T-helper 9 cell (primary cell): Measurements from ENCODE around the gene SDCCAG8.

Experiments
- DNase-seq: peaks from one replicate; pipeline ENCODE4 v3.0.0-alpha.2; 2020

Gene SDCCAG8

GRCh38 chr1:243254927-243255790 is 682 bp upstream of the SDCCAG8 start, which contains the start of gene CEP170:
Gene CEP170, minus strand, starts transcription at chr1:243255281. Its CDS starts 30,001 bp downstream, at chr1:243225280.
- DNase-seq: peak; percentile 82

- DNase-seq: no peak
Observed at GRCh38 chr1:243256590-243256989, 749 bp downstream of the SDCCAG8 start.

DNA sequence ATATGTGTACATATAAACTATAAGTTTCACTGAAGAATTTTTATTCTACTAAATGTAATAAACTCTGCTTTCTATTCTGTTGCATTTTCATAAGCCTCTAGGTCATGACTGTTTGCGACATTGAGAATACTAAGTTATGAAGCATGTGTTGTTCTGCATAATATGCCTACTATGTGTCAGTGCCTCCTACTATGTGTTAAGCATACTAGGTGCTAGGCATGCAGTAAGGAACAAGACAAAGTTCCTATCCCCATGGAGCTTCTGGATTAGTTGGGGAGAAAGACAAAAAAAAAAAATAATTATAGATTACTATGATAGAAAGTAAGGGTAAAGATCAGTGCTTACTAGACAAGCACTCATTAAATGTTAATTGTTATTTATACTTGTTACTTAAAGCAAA is 1.3 kb downstream of the SDCCAG8 start:
- DNase-seq: no peak

GRCh38 chr1:243258731-243259130 is 2.9 kb downstream of the SDCCAG8 start:
- DNase-seq: no peak

GRCh38 chr1:243260221-243260880 is 4.5 kb downstream of the SDCCAG8 start:
- DNase-seq: no peak

DNA sequence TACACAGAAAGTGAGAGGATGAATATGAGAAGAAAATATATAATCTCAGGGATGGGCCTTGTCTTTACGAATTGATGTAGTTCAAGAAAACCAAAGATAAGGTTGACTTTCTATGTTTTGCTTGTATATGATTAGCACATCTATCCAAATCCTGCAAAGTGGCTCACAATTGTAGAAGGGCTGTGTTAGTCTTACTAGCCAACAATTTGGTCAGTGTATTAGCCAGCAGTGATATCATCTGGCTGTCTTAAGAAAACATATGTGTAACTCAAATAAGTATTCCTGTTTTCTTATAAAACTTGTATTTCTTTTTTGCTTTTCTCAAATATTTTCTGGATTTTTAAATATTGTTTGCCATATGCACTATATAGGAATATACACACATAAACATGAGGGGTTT is 5.5 kb downstream of the SDCCAG8 start:
- DNase-seq: no peak

- no peak for DNase-seq
Observed at GRCh38 chr1:243264717-243265116, 8.9 kb downstream of the SDCCAG8 start.

DNA sequence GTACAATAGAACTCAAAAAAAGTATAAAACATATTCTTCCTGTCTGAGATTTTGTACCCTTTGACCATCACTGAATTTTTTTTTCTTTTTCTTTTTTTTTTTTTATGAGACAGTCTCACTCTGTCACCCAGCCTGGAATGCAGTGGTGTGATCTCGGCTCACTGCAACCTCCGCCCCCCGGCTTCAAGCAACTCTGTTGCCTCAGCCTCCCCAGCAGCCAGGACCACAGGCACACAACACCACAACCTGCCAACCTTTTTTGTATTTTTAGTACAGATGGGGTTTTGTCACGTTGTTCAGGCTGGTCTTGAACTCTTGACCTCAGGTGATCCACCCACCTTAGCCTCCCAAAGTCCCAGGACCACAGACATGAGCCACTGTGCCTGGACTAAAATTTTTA is 10.4 kb downstream of the SDCCAG8 start:
- DNase-seq: no peak

DNA sequence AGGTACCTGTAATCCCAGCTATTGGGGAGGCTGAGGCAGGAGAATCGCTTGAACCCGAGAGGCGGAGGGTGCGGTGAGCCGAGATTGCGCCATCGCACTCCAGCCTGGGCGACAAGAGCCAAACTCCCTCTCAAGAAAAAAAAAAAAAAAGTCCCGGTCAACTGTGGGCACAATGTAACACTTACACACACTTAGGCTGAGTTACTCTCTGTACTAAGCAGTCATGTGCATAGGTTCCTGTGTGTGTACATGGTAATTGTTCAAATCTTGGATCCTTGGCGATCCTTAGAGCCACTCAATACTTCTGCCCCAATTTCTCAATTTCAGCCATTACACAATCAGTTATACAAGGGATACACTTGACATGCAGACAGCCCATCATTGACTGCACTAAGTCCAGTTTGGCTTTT is 11.6 kb downstream of the SDCCAG8 start:
- no peak for DNase-seq

GRCh38 chr1:243267914-243268653 is 12.2 kb downstream of the SDCCAG8 start:
- no peak for DNase-seq

GRCh38 chr1:243268751-243269460 is 13.1 kb downstream of the SDCCAG8 start:
- DNase-seq: no peak

DNA sequence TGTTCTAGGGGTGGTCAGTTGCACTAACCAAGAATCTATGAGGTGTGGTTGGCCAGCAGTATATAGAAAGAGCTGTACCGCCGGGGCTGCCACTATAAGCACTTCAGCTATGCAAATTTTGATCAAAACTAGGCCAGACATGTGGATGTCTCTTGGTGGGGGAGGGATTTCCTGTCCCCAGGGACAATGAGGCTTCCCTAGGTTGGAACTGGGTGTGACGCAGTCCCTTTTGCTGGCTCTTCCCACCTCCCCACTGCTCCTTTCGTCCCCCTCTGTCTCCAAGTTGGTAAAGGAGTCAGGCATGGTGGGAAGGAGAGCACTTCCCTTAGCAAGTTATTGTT is 13.6 kb downstream of the SDCCAG8 start:
- no peak for DNase-seq

GRCh38 chr1:243270097-243270864 is 14.4 kb downstream of the SDCCAG8 start:
- no peak for DNase-seq

GRCh38 chr1:243271996-243272395 is 16.2 kb downstream of the SDCCAG8 start:
- no peak for DNase-seq

DNA sequence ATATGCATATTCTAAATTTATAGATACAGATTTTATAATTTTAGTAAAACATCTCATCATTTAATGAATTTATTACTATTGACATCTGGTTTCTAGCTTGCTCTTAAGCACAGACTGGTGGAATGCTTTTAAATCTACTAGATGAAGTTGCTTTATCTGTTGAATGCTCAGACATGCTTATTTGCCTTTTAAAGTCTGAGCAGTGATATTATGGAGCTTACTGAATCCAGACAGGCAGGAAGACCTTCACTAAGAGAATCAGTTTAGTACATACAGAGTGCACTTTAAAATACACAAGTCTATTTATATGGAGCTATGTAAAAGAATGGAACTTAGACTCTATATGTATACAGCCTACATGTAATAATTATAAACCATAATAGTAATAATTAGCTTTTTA is 16.6 kb downstream of the SDCCAG8 start:
- no peak for DNase-seq

- DNase-seq: no peak
Observed at GRCh38 chr1:243273506-243273905, 17.7 kb downstream of the SDCCAG8 start.

DNA sequence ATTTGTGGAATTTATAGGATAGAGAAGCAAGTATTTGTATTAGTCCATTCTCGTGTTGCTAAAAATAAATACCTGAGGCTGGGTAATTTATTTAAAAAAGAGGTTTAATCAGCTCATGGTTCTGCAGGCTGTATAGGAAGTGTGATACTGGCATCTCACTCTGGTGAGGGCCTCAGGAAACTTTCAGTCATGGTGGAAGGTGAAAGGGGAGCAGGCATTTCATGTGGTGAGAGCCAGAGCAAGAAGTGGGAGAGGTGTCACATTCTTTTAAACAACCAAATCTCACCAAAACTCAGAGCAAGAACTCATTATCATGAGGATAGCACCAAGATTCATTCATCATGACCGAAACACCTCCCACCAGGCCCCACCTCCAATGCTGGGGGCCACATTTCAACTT is 18.1 kb downstream of the SDCCAG8 start:
- no peak for DNase-seq

GRCh38 chr1:243275316-243275715 is 19.5 kb downstream of the SDCCAG8 start:
- DNase-seq: no peak

- no peak for DNase-seq
Observed at GRCh38 chr1:243280571-243281129, 24.8 kb downstream of the SDCCAG8 start.

DNA sequence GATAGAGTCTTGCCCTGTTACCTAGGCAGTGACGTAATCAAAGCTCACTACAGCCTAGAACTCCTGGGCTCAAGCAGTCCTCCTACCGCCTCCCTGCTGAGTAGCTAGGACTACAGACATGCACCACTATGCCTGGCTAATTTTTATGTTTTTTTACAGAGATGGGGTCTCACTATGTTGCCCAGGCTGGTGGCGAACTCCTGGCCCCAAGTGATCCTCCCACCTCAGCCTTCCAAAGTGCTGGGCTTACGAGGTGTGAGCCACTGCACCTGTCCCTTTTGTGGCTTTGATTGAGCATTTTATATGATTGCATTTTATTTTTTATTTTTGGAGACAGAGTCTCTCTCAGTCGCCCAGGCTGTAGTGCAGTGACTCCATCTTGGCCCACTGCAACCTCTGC is 25.8 kb downstream of the SDCCAG8 start:
- no peak for DNase-seq

- DNase-seq: no peak
Observed at GRCh38 chr1:243286409-243287122, 30.7 kb downstream of the SDCCAG8 start.
